NCI-H1436 treated with DMSO at 0.1 percent for 48 hours (cell line): ENCODE measurements around the gene RAB1B.
"Not testable (repeated sequence)": the region's sequence is repeated elsewhere in the genome, so short reads cannot be mapped to it uniquely, and the experiment has no call there.

Source experiments
- DNase-seq: peaks from one replicate; lab custom pipeline; 2025; lab: John Stamatoyannopoulos, UW

Gene RAB1B

DNA sequence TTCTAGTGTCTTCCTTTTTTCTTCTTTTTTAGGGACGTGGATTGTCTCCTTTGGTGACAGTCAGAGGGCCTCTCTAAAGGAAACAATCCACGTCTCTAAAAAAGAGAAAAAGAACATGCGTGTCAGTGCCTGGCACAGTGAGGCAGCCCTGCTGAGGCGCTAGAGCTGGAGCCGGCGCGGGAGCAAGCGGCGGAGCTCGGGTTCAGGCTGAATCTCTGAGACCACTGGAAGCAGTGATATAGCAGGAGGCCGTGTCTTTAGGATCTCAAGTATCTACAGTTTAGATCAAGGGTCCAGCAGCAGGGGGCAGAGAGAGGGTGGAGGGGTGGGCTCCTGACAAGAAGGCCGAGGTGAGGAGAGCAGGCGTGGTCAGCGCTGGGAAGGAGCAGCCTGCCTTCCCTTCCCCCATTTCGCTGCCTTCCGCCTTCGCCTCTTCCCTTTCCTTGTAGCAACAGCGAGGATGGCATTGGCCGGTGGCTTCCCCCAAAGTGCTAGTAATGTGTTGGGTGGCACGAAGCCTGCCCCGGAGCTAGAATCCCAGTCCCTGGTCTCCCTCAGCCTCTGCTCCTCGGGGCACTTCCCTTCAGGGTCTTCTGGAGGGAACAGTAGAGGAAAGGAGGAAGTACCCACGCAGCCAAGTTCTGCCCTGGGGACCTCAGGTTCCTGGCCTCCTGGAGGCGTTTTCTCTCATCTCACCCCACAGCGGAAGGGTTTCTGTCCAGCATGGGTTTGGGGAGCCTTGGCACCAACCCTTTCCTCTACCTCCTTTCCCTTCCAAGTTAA is 28.2 kb upstream of the RAB1B start:
- DNase-seq: no peak

- DNase-seq: no peak
These were observed 27.7 kb upstream of the RAB1B start for GRCh38 chr11:66240781-66241136.

DNA sequence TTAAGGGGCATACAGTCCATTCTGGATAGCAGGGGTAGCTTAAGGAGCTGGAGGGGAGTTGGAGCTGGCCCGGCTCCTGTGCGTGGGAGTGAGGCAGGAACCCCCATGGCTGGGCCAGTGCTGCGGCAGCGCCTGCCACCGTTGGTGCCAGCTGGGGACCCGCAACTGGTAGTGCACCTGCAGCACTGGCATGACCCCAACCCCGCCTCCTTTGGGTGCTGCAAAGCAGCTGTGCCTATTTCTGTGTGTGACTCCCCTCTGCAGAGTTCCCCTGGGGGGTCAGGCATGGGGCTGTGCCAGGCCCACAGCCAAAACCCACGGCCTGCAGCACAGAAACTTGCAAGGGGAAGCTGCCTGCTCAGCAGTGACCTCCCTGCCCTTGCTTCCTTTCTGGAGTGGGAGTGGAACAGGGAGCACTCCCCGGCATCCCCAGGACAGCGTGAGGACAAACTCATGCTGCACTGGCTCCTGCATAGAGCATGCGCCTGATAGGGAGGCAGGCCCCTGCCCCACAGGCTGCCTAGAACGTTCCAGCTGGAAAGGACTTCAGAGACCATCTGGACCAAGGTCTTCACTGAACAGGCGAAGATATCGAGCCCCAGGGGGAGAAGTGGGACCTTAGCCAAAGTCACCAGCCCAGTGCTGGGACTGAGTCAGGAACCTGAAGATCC is 26.2 kb upstream of the RAB1B start:
- DNase-seq: no peak

- no peak for DNase-seq
These were observed 24.5 kb upstream of the RAB1B start for GRCh38 chr11:66243782-66244535.

DNA sequence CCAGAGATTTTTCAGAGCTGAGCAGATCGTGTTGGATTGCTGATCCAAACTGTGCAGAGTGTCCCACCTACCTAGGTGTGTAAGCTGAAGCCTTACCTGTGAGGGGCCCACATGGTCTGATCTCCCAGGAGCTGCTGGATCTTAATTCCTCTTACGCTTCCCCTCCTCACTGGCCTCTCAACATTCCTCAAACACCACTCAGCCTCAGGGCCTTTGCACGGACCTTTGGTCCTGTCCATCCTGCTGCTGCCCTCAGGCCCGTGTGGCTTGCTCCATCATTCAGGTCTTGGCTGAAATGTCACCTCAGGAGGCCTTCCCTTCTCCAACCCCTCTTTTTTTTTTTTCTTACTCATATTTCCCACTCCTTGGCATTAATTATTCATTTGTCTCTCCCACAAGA is 21.1 kb upstream of the RAB1B start:
- DNase-seq: no peak

DNA sequence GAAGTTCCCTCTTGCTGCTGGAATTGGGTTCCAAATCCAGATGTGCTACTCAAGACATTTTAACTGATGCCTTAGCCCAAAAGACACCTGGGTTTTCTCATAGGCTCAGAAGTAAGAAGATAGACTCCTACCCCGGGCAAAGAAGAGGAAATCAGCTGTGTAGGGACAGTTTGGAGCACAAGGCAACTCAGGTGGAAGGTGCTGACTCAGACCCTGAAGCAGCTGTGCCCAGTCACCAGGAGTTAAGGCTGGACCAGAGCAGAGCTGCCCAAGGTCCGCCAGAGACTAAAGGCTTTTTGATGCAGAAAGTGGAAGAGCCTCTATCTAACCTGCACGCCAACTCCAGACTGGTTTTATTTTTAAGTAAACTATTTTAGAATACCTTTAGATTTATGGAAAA is 20.6 kb upstream of the RAB1B start:
- no peak for DNase-seq

- no peak for DNase-seq
These were observed 19.5 kb upstream of the RAB1B start for GRCh38 chr11:66248903-66249302.

DNA sequence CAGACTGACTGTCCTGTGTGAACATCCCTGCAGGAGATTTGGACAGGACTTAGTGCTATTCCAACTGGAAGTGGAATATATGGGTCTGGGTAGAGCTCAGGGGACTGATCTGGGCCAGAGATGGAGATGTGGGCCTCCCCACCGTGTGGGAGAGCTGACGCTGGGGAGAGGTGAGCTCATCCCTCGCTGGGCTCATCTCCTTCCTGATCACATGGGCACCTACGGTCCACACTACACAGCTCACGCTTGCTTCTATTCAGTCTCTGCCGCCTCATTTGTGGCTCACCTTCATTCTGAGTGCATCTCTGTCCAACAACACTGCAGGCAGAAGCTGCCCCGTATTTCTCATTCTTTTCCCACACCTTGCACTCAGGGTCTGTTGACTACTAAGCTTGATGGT is 16.6 kb upstream of the RAB1B start:
- no peak for DNase-seq

- DNase-seq: not testable (repeated sequence)
These were observed 15.4 kb upstream of the RAB1B start for GRCh38 chr11:66253081-66253480.

- DNase-seq: no peak
These were observed 10.0 kb upstream of the RAB1B start for GRCh38 chr11:66258473-66258893.

- no peak for DNase-seq
These were observed 9.2 kb upstream of the RAB1B start for GRCh38 chr11:66259225-66259624.

GRCh38 chr11:66259956-66260355 is 8.5 kb upstream of the RAB1B start:
- no peak for DNase-seq

DNA sequence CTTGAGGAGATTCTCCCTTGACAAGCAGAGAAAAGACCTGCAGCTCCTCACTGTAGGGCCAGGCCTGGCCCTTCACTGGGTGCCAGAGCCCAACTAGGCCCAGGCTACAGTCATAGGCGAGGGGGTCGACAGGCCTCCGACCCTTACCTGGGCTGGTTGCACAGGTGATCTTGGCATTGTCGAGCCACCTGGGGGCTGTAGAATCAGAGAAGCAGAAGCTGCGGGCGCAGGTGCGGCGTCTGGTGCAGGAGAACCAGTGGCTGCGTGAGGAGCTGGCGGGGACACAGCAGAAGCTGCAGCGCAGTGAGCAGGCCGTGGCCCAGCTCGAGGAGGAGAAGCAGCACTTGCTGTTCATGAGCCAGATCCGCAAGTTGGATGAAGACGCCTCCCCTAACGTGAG is 6.9 kb upstream of the RAB1B start:
- DNase-seq: no peak

DNA sequence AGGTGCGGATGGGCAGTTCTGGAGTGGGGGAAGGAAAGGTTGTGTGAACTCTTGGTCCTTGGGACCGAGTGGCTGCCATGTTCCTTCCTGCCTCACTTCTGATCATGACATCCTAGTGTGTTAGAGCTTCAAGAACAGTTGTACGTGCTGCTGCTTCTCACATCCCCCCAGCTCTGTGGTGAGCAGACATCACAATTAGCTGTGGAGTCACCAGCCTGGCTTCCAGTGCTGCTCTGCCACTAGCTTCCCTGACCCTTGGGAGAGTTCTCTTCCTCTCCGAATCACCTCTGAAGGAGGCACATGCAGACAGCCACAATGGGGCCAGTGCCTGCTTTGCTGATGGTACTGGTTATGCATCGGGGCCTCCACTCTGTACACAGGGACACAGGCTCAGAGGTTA is 6.2 kb upstream of the RAB1B start:
- no peak for DNase-seq

DNA sequence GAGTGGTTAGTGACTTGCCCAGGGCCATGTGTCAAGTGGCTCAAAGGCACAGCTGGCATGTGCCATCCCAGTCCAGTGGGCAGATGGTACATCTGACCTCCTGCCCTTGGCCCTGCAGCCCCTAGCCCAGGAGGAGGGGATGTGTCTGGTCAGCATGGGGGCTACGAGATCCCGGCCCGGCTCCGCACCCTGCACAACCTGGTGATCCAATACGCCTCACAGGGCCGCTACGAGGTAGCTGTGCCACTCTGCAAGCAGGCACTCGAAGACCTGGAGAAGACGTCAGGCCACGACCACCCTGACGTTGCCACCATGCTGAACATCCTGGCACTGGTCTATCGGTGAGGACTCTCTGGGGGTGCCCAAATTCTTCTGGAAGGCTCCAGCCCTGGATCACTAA is 5.7 kb upstream of the RAB1B start:
- DNase-seq: no peak

- DNase-seq: no peak
These were observed 5.2 kb upstream of the RAB1B start for GRCh38 chr11:66263231-66263630.

DNA sequence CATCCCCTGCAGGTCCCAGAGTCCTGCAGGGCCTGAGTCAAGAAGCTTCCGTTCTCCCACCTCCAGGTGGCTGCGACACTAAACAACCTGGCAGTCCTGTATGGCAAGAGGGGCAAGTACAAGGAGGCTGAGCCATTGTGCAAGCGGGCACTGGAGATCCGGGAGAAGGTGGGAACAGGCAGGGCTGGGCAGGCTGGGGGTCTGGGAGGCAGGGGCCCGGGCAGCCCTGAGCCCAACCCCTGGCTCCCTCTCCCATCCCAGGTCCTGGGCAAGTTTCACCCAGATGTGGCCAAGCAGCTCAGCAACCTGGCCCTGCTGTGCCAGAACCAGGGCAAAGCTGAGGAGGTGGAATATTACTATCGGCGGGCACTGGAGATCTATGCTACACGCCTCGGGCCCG is 4.7 kb upstream of the RAB1B start:
- no peak for DNase-seq

GRCh38 chr11:66264383-66264782 is 4.1 kb upstream of the RAB1B start:
- no peak for DNase-seq

GRCh38 chr11:66264914-66265313 is 3.5 kb upstream of the RAB1B start:
- no peak for DNase-seq

DNA sequence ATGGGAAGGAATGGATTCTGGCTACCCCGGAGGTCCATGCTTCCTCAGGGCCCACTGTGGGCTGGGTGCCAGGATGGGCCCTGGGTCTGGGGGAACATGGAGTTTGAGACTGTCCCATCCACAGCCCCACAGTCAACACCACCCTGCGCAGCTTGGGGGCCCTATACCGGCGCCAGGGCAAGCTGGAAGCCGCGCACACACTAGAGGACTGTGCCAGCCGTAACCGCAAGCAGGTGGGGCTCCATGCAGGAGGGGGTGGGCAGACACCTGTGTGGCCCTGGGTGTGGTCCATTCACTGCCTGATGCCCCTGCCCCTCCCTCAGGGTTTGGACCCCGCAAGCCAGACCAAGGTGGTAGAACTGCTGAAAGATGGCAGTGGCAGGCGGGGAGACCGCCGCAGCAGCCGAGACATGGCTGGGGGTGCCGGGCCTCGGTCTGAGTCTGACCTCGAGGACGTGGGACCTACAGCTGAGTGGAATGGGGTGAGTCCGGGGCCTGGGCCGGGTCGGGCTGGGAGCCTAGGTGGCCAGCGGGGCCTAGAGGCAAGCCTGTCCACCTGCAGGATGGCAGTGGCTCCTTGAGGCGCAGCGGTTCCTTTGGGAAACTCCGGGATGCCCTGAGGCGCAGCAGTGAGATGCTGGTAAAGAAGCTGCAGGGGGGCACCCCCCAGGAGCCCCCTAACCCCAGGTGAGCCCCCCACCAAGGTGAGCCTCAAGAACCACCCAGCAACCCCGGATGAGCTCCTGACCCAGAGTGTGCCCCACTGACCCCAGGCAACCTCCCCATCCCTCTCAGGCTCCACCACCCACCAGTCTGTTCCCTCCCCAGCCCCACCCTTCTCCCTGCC is 2.7 kb upstream of the RAB1B start:
- no peak for DNase-seq

GRCh38 chr11:66266378-66267038 is 1.9 kb upstream of the RAB1B start:
- DNase-seq: no peak

DNA sequence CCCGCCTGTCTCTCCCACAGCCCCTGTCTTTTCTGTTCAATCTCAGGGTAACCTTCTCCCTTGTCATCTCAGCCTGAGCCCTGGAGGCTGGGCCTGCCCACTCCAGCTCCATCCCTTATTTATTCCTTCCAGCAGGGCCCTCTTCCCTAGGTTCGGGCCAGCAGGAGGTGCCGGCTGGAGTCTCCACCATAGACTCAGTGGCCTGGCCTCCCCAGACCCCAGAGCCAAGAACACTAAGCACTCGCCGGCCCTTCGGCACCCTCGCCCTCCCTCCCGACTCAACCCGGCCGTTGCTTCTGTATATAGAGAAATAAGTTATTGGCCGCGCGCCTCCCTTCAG is 1.4 kb upstream of the RAB1B start:
- DNase-seq: no peak
